ENCODE measurements around the gene ANKRD52.
"Not testable (repeated sequence)": the region's sequence is repeated elsewhere in the genome, so short reads cannot be mapped to it uniquely, and the experiment has no call there.

Gene ANKRD52

GRCh38 chr12:56258068-56258819, at the start of gene ANKRD52:
Gene ANKRD52 (minus strand): TSS chr12:56258384. CDS start chr12:56258269, 115 bp downstream.
- FAIRE-seq, result no peak

GRCh38 chr12:56307221-56307965, 49.2 kb upstream of the ANKRD52 start:
- FAIRE-seq, result no peak

- FAIRE-seq, result no peak
These were observed 46.8 kb upstream of the ANKRD52 start for GRCh38 chr12:56304872-56305590.

GRCh38 chr12:56304276-56304675, 46.1 kb upstream of the ANKRD52 start:
- no peak for FAIRE-seq

GRCh38 chr12:56300644-56301464, 42.7 kb upstream of the ANKRD52 start:
- no peak for FAIRE-seq

- FAIRE-seq, result peak; percentile 78
These were observed 41.9 kb upstream of the ANKRD52 start, which contains the start of gene CS for GRCh38 chr12:56299853-56300643. Gene CS (minus strand): TSS chr12:56300330. CDS start chr12:56300201, 129 bp downstream.

- no peak for FAIRE-seq
These were observed 41.2 kb upstream of the ANKRD52 start for GRCh38 chr12:56299308-56299852.

- no peak for FAIRE-seq
These were observed 40.6 kb upstream of the ANKRD52 start for GRCh38 chr12:56298828-56299227.

- FAIRE-seq, result no peak
These were observed 39.2 kb upstream of the ANKRD52 start for GRCh38 chr12:56297400-56297799.

GRCh38 chr12:56296295-56296694, 38.1 kb upstream of the ANKRD52 start:
- no peak for FAIRE-seq

GRCh38 chr12:56293795-56294194, 35.6 kb upstream of the ANKRD52 start:
- no peak for FAIRE-seq

GRCh38 chr12:56288705-56289387, 30.7 kb upstream of the ANKRD52 start:
- no peak for FAIRE-seq

GRCh38 chr12:56286044-56286830, 28.1 kb upstream of the ANKRD52 start:
- no peak for FAIRE-seq

GRCh38 chr12:56284263-56284662, 26.1 kb upstream of the ANKRD52 start:
- FAIRE-seq, result not testable (repeated sequence)

GRCh38 chr12:56282579-56282978, 24.4 kb upstream of the ANKRD52 start:
- FAIRE-seq, result no peak

- FAIRE-seq, result no peak
These were observed 23.8 kb upstream of the ANKRD52 start for GRCh38 chr12:56282030-56282429.

- no peak for FAIRE-seq
These were observed 22.7 kb upstream of the ANKRD52 start for GRCh38 chr12:56280849-56281248.

- no peak for FAIRE-seq
These were observed 20.7 kb upstream of the ANKRD52 start for GRCh38 chr12:56278905-56279304.

GRCh38 chr12:56274299-56274698, 16.1 kb upstream of the ANKRD52 start:
- FAIRE-seq, result no peak

GRCh38 chr12:56272468-56272867, 14.3 kb upstream of the ANKRD52 start:
- FAIRE-seq, result not testable (repeated sequence)
